Stimulated activated CD4-positive, alpha-beta T cell treated with anti-CD3 and anti-CD28 coated beads, Interleukin-4, amount 100 ng/mL, for 1 hour (primary cell): ENCODE results near the gene ALOXE3.
"Not testable (repeated sequence)": the region's sequence is repeated elsewhere in the genome, so short reads cannot be mapped to it uniquely, and the experiment has no call there.

ENCODE experiments used
- DNase-seq: peaks from one replicate; pipeline ENCODE4 v3.0.0-alpha.2; 2020

The ALOXE3 gene

GRCh38 chr17:8087952-8088230 is 30.4 kb downstream of the ALOXE3 start:
- no peak for DNase-seq

GRCh38 chr17:8087075-8087951 is 31.0 kb downstream of the ALOXE3 start, which contains the start of gene ALOX12B:
TSS of gene ALOX12B (minus strand) at chr17:8087716. CDS start at chr17:8087442, 274 bp downstream.
- no peak for DNase-seq

- no peak for DNase-seq
Observed at GRCh38 chr17:8084250-8084649, 34.1 kb downstream of the ALOXE3 start.

- DNase-seq = no peak
Observed at GRCh38 chr17:8082292-8082691, 36.0 kb downstream of the ALOXE3 start.

- no peak for DNase-seq
Observed at GRCh38 chr17:8081876-8082275, 36.4 kb downstream of the ALOXE3 start.

- DNase-seq = no peak
Observed at GRCh38 chr17:8080799-8081219, 37.5 kb downstream of the ALOXE3 start.

- no peak for DNase-seq
Observed at GRCh38 chr17:8080208-8080798, 38.0 kb downstream of the ALOXE3 start.

GRCh38 chr17:8079291-8080207 is 38.8 kb downstream of the ALOXE3 start:
- DNase-seq = peak; percentile 81

- not testable (repeated sequence) for DNase-seq
Observed at GRCh38 chr17:8077939-8078338, 40.4 kb downstream of the ALOXE3 start.

GRCh38 chr17:8076502-8077266 is 41.6 kb downstream of the ALOXE3 start:
- DNase-seq = no peak

- no peak for DNase-seq
Observed at GRCh38 chr17:8075574-8076342, 42.6 kb downstream of the ALOXE3 start.

- DNase-seq = no peak
Observed at GRCh38 chr17:8075081-8075480, 43.2 kb downstream of the ALOXE3 start.

- DNase-seq = no peak
Observed at GRCh38 chr17:8074554-8074953, 43.8 kb downstream of the ALOXE3 start.

GRCh38 chr17:8073627-8074484 is 44.5 kb downstream of the ALOXE3 start:
- peak; percentile 91 for DNase-seq

- DNase-seq = peak; percentile 46
Observed at GRCh38 chr17:8072729-8073461, 45.4 kb downstream of the ALOXE3 start.

- DNase-seq = peak; percentile 13
Observed at GRCh38 chr17:8072341-8072728, 46.0 kb downstream of the ALOXE3 start.

GRCh38 chr17:8071496-8071895 is 46.8 kb downstream of the ALOXE3 start:
- no peak for DNase-seq

- DNase-seq = no peak
Observed at GRCh38 chr17:8069587-8069860, 48.8 kb downstream of the ALOXE3 start.

- DNase-seq = no peak
Observed at GRCh38 chr17:8068736-8069586, 49.4 kb downstream of the ALOXE3 start.
